ENCODE data around the gene SPAG6.

DNA sequence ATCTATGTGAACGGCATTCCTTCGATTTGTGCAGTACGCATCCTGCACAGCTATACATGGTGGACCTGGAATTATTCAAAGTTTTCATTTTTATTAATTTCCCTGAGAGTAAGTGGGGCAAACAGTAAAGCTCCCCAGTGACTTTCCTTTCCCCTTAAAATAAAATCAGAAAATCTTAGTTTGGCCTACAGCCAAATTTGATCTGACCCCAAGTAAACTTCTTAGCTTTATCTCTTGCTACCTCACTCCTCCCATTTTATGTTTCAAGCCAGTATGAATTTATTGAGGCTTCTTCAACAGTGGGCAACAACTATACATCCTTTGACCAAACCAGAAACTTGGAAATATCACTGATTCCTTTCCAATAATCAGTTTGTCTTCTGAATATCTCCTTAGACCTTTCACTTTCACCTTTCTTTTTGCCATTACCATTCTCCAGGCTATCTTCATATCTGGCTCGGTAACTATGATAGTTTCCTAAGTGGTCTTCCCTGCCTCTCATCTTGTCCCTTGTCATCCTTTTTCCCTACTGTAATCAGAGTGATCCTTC, 11.1 kb downstream of the SPAG6 start:
- TF ChIP-seq CTCF (conservative IDR thresholded peaks at IDR 0.05 in 1 of 2, IDR thresholded peaks at IDR 0.05 in 1 of 2; ENCODE audit: low read depth in 1 of 2, low read length in 2 of 2), result no peak
- TF ChIP-seq EZH2 (IDR thresholded peaks at IDR 0.05; ENCODE audit: low read length, missing control alignments), result no peak
